K562 (cell line): ENCODE data around the gene PACSIN3. TPM values are rescaled to one million over a fixed set of nuclear protein-coding genes. Genes with fewer than 3 reads are reported as not detected.

Experiments used
- DIDO1 ChIP-seq: fragments of 450-650 bp; IDR thresholded peaks from 2 replicates; pipeline ENCODE4 v1.6.1; 2016; ENCODE audit warnings: low read depth, missing biosample characterization, missing genetic modification characterization
- EP400 ChIP-seq: fragments of 450-650 bp; IDR thresholded peaks from 2 replicates; pipeline ENCODE4 v1.6.1; 2017; ENCODE audit warnings: antibody characterized with exemption, mild to moderate bottlenecking, moderate library complexity
- FIP1L1 ChIP-seq: fragments of 200-400 bp; formaldehyde crosslinking; IDR thresholded peaks from 2 replicates; pipeline ENCODE4 v1.6.1; 2018; ENCODE audit warnings: mild to moderate bottlenecking, low read depth, low read length; ENCODE audit not compliant: poor library complexity, severe bottlenecking
- FOS ChIP-seq: IDR thresholded peaks from 3 replicates; pipeline ENCODE4 v1.6.1; 2011; ENCODE audit not compliant: insufficient read length; ENCODE audit errors: extremely low read depth
- FOXK1 ChIP-seq: sonication (generic); formaldehyde crosslinking; IDR thresholded peaks from 2 replicates; pipeline ENCODE4 v1.8.0; 2022; ENCODE audit warnings: missing genetic modification reagents, mild to moderate bottlenecking, borderline replicate concordance
- HDAC2 ChIP-seq: fragments of 450-650 bp; IDR thresholded peaks from 2 replicates; pipeline ENCODE4 v1.6.1; 2016; ENCODE audit warnings: mild to moderate bottlenecking
- MAFK ChIP-seq: IDR thresholded peaks from 2 replicates; pipeline ENCODE4 v1.6.1; 2011; ENCODE audit warnings: low read length, improper control_type of control experiment
- MEIS2 ChIP-seq: fragments of 450-650 bp; IDR thresholded peaks from 2 replicates; pipeline ENCODE4 v1.6.1; 2014; ENCODE audit warnings: mild to moderate bottlenecking; ENCODE audit not compliant: partially characterized antibody
- MTA3 ChIP-seq: fragments of 450-650 bp; formaldehyde crosslinking; IDR thresholded peaks from 2 replicates; pipeline ENCODE4 v1.6.1; 2017; ENCODE audit warnings: mild to moderate bottlenecking, borderline replicate concordance
- PURB ChIP-seq: sonication (generic); formaldehyde crosslinking; IDR thresholded peaks from 2 replicates; pipeline ENCODE4 v1.9.0; 2021; ENCODE audit warnings: low read depth, mild to moderate bottlenecking, missing genetic modification reagents
- RBM17 ChIP-seq: fragments of 200-400 bp; formaldehyde crosslinking; IDR thresholded peaks from 2 replicates; pipeline ENCODE4 v1.6.1; 2017; ENCODE audit warnings: low read depth, mild to moderate bottlenecking, low read length, borderline replicate concordance
- SP1 ChIP-seq: sonication (generic); formaldehyde crosslinking; IDR thresholded peaks from 2 replicates; pipeline ENCODE4 v1.8.1; 2022; ENCODE audit warnings: mild to moderate bottlenecking, missing genetic modification reagents
- SRSF9 ChIP-seq: fragments of 200-400 bp; formaldehyde crosslinking; IDR thresholded peaks from 2 replicates; pipeline ENCODE4 v1.6.1; 2017; ENCODE audit warnings: low read depth, low read length, borderline replicate concordance
- STAG1 ChIP-seq: sonication (generic); formaldehyde crosslinking; IDR thresholded peaks from 2 replicates; pipeline ENCODE4 v1.5.0; 2020; ENCODE audit warnings: missing genetic modification reagents, borderline replicate concordance
- TEAD4 ChIP-seq, 2 experiments: sonication (generic) in 1 of 2; formaldehyde crosslinking in 1 of 2; IDR thresholded peaks; 2 replicates each; pipeline versions ENCODE4 v1.6.1 to v1.8.0; 2012 to 2022; ENCODE audit warnings: borderline replicate concordance in 1 of 2, inconsistent platforms in 1 of 2, low read length in 1 of 2, mild to moderate bottlenecking in 1 of 2, missing genetic modification reagents in 1 of 2
- TOE1 ChIP-seq, 2 experiments: fragments of 450-650 bp in 1 of 2; sonication (generic) in 1 of 2; formaldehyde crosslinking in 1 of 2; IDR thresholded peaks; 2 replicates each; pipeline versions ENCODE4 v1.7.1 to v1.8.0; 2016 to 2022; ENCODE audit warnings: borderline replicate concordance in 2 of 2, mild to moderate bottlenecking in 2 of 2, antibody characterized with exemption in 1 of 2, inconsistent platforms in 1 of 2, low read depth in 1 of 2, missing genetic modification reagents in 1 of 2, moderate library complexity in 1 of 2
- ZBED1 ChIP-seq: IDR thresholded peaks from 2 replicates; pipeline ENCODE4 v1.6.1; 2014
- ZFX ChIP-seq: sonication (generic); formaldehyde crosslinking; IDR thresholded peaks from 2 replicates; pipeline ENCODE4 v1.8.0; 2022; ENCODE audit warnings: mild to moderate bottlenecking, missing genetic modification reagents, moderate library complexity
- ZNF384 ChIP-seq: IDR thresholded peaks from 2 replicates; pipeline ENCODE4 v1.6.1; 2012; ENCODE audit warnings: low read depth, low read length, improper control_type of control experiment
- ZNF407 ChIP-seq: fragments of 450-650 bp; IDR thresholded peaks from 2 replicates; pipeline ENCODE4 v1.6.1; 2016; ENCODE audit warnings: low read depth
- polyA plus RNA-seq, 8 experiments: library from polyadenylated mRNA; depleted of rRNA in 4 of 8; stranded (reverse) in 5 of 8; unstranded in 3 of 8; fragments of >200 nt; fragmentation: Nextera tagmentation in 2 of 8; fragmentation: Illumina TruSeq in 1 of 8; extraction: Ambion mirVana in 2 of 8; extraction: Trizol in 1 of 8; gene quantifications; 2 replicates each; pipeline versions ENCODE4 v1.2.1 to v1.2.3, GENCODE V29; 2011 to 2014; ENCODE audit warnings: inconsistent platforms in 1 of 8, missing spikeins in 1 of 8
- total RNA-seq, 7 experiments: library from RNA; depleted of rRNA in 6 of 7; stranded (reverse); fragments of >200 nt in 6 of 7; fragmentation: Illumina TruSeq in 2 of 7; extraction: Trizol in 2 of 7; gene quantifications; 2 replicates each; pipeline versions ENCODE4 v1.2.1 to v1.2.3, GENCODE V29; 2011 to 2021; ENCODE audit warnings: low replicate concordance in 1 of 7

PACSIN3 gene
- total and polyA plus RNA-seq, 9 of the 15 experiments (the other 6 are each of a cell fraction or from before 2014, with no cell fraction given) = 0.13 to 18.1 (median 7.1) TPM

GRCh38 chr11:47176328-47177228, 9.7 kb downstream of the PACSIN3 start, which contains the start of gene ARFGAP2 (continued):
- TF ChIP-seq SP1 (peak; percentile 62; the same call in 1 of the 2 replicates), FOS (peak; percentile 60), FOXK1 (CRISPR knock-in tag) (peak; percentile 79; the same call in 1 of the 2 replicates), MEIS2 (peak; percentile 48), HDAC2 (no peak), ZFX (CRISPR knock-in tag) (peak; percentile 65), TOE1 (IDR thresholded peaks at IDR 0.05; ENCODE audit: borderline replicate concordance) (no peak), TOE1 (CRISPR knock-in tag; IDR thresholded peaks at IDR 0.05; ENCODE audit: borderline replicate concordance, low read depth) (no peak), RBM17 (no peak), MTA3 (peak; percentile 99), TEAD4 (IDR thresholded peaks at IDR 0.05; ENCODE audit: low read length) (no peak), TEAD4 (CRISPR knock-in tag; IDR thresholded peaks at IDR 0.05; ENCODE audit: borderline replicate concordance) (peak; percentile 75; the same call in 1 of the 2 replicates), ZBED1 (0 out of 2 replicates have a peak, but pooled peaks have one; percentile 27), ZNF407 (peak; percentile 92), EP400 (peak; percentile 61), MAFK (no peak), STAG1 (CRISPR knock-in tag) (peak; percentile 23; the same call in 1 of the 2 replicates), PURB (CRISPR knock-in tag) (no peak), DIDO1 (tag) (0 out of 2 replicates have a peak, but pooled peaks have one; percentile 43), FIP1L1 (peak; percentile 51), SRSF9 (no peak), ZNF384 (no peak)
